Stimulated activated effector memory CD8-positive, alpha-beta T cell treated with anti-CD3 and anti-CD28 coated beads, Interleukin-12 subunit alpha, Interleukin-12 subunit beta, amount 100 ng/mL, for 72 hours (primary cell): ENCODE measurements around the gene USP10.

ENCODE experiments used
- ATAC-seq: fragments of 150-1000 bp; cut with Tn5 transposase; 2 replicates; pipeline ENCODE4 v1.10.0; 2021
- DNase-seq, 2 donors: peaks; one replicate each; pipeline ENCODE4 v3.0.0; 2021 to 2022; ENCODE audit warnings: low spot score in 2 of 2
- H3K27ac Mint-ChIP-seq: one replicate; pipeline ENCODE4 v1.8.0; 2022; ENCODE audit warnings: mild to moderate bottlenecking, mixed read lengths
- H3K36me3 Mint-ChIP-seq: one replicate; pipeline ENCODE4 v1.8.0; 2022; ENCODE audit warnings: mild to moderate bottlenecking, mixed read lengths
- H3K4me1 Mint-ChIP-seq: one replicate; pipeline ENCODE4 v1.8.0; 2022; ENCODE audit warnings: mixed read lengths
- H3K4me3 Mint-ChIP-seq: one replicate; pipeline ENCODE4 v1.8.0; 2022; ENCODE audit warnings: mild to moderate bottlenecking, mixed read lengths
- H3K9me3 Mint-ChIP-seq: one replicate; pipeline ENCODE4 v1.8.0; 2022; ENCODE audit warnings: mixed read lengths

Gene USP10

DNA sequence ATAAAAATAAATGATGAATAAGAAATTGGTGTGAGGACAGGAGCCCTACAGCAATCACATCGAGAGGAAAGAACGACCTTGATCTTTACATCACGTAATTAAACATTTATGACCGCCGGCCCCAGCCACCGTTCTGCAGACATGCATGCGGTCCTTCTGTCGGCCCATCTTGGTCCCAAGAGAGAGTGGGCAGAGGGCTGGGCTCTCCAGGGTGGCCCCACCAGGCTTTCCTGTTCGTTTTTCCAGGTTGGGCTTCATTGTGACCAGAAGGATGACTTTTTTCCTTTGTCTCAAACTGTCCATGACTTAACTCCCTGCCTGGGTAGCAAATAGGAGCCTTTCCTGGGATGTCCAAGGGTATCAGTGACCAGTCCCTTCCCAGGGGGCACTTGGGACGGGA lies 116.7 kb downstream of the USP10 start:
- Mint-ChIP-seq H3K4me3 (no peak overlapping the region), H3K27ac (no peak overlapping the region), H3K4me1 (peaks cover 17% of the 10 kb centered on the region), H3K9me3 (no peaks in the 10 kb centered on the region), H3K36me3 (no peaks in the 10 kb centered on the region)
- ATAC-seq (no peak), DNase-seq (no peak)

- ATAC-seq (no peak), DNase-seq (no peak)
- H3K36me3 Mint-ChIP-seq: no peaks in the 10 kb centered on the region
- H3K4me1 Mint-ChIP-seq: peaks cover 17% of the 10 kb centered on the region
- no peaks in the 10 kb centered on the region for H3K9me3 Mint-ChIP-seq
- no peak overlapping the region for H3K27ac Mint-ChIP-seq
- H3K4me3 Mint-ChIP-seq: no peak overlapping the region
Observed at GRCh38 chr16:84817206-84817605, 117.4 kb downstream of the USP10 start.

GRCh38 chr16:84817613-84818012 lies 117.8 kb downstream of the USP10 start:
- no peaks in the 10 kb centered on the region for H3K36me3 Mint-ChIP-seq
- no peak overlapping the region for H3K4me3 Mint-ChIP-seq
- H3K9me3 Mint-ChIP-seq: no peaks in the 10 kb centered on the region
- DNase-seq (no peak), ATAC-seq (no peak)
- no peak overlapping the region for H3K27ac Mint-ChIP-seq
- H3K4me1 Mint-ChIP-seq: peaks cover 17% of the 10 kb centered on the region

- H3K27ac Mint-ChIP-seq: no peak overlapping the region
- no peaks in the 10 kb centered on the region for H3K36me3 Mint-ChIP-seq
- H3K4me3 Mint-ChIP-seq: no peak overlapping the region
- no peaks in the 10 kb centered on the region for H3K9me3 Mint-ChIP-seq
- ATAC-seq (no peak), DNase-seq (no peak)
- peaks cover 13% of the 10 kb centered on the region for H3K4me1 Mint-ChIP-seq
Observed at GRCh38 chr16:84818133-84818532, 118.3 kb downstream of the USP10 start.

DNA sequence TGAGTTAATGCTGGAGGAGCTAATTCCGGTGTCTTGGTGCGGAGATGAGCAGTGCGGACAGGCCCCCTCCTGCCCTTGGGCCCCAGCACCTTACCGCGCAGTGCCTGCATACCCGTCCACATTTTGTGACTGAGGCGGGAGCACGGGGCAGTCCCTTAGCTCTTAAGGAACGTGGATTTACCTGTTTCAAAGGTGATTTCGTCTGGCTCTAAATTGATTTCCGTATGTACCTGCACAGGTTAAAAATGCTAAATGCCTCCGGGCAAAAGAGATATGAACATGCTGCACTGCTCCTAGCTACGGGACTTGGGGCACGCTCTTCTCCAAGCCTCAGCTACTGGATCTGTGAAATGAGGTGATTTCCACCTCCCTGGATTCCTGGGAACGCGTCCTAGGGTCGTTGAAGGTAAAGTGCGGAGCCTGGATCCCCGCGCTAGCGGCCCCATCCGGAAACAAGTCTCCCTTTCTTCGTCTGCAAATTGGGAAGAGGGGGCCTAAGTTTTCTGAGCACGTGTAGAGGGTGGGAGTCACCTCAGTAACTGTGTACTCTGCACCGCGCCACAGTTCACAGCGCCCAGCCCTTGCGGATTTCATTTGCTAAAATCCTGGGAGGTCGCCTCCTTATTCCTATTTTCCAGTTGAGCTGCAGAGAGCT lies 119.3 kb downstream of the USP10 start:
- Mint-ChIP-seq H3K36me3 (no peaks in the 10 kb centered on the region), H3K27ac (no peak overlapping the region), H3K4me3 (no peak overlapping the region), H3K4me1 (peaks cover 12% of the 10 kb centered on the region), H3K9me3 (no peaks in the 10 kb centered on the region)
- no peak for DNase-seq
- no peak for ATAC-seq

GRCh38 chr16:84819644-84820304 lies 120.0 kb downstream of the USP10 start, which contains the start of gene CRISPLD2:
Gene CRISPLD2, plus strand, starts transcription at chr16:84819985. Its CDS starts 18,511 bp downstream, at chr16:84838496.
- peak; percentile 89 for ATAC-seq
- H3K4me3 Mint-ChIP-seq: peak within 1 kb of the TSS; percentile 71
- no peak within 1 kb of the TSS for H3K27ac Mint-ChIP-seq
- no peaks in the 10 kb centered on the region for H3K9me3 Mint-ChIP-seq
- no peaks in the 10 kb centered on the region for H3K36me3 Mint-ChIP-seq
- peak; percentile 49 to 77 for DNase-seq
- H3K4me1 Mint-ChIP-seq: peaks cover 12% of the 10 kb centered on the region

GRCh38 chr16:84820305-84820684 lies 120.5 kb downstream of the USP10 start:
- Mint-ChIP-seq H3K36me3 (no peaks in the 10 kb centered on the region), H3K4me1 (peaks cover 12% of the 10 kb centered on the region), H3K4me3 (peak overlapping the region; percentile 71), H3K27ac (no peak overlapping the region), H3K9me3 (no peaks in the 10 kb centered on the region)
- DNase-seq (no peak), ATAC-seq (no peak)

DNA sequence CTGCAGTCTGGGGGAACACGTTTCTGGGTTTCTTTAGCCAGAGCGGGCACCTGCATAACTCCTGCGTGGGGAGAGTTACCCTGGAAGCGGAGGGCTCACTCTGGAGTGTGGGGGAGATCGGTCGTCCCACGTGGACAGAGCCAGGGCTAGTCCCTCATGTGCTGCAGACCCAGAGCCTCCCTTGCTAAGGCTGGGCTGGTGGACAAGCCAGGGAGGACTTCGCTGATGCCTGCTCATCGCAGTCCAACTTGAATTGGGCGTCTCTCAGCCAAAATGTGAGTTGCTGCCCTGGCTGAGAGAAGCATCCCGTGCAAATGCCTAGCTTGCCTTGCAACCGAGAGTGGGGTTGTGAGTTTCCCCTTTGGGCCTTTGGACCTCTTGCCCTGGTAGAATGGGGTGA lies 121.0 kb downstream of the USP10 start:
- H3K36me3 Mint-ChIP-seq: no peaks in the 10 kb centered on the region
- no peaks in the 10 kb centered on the region for H3K9me3 Mint-ChIP-seq
- no peak overlapping the region for H3K27ac Mint-ChIP-seq

GRCh38 chr16:84821179-84821578 lies 121.4 kb downstream of the USP10 start:
- Mint-ChIP-seq H3K27ac (no peak overlapping the region), H3K4me3 (no peak overlapping the region), H3K36me3 (no peaks in the 10 kb centered on the region), H3K4me1 (peaks cover 12% of the 10 kb centered on the region), H3K9me3 (no peaks in the 10 kb centered on the region)
- ATAC-seq (no peak), DNase-seq (no peak)

More for the DNA sequence above, 121.0 kb downstream of the USP10 start:
- Mint-ChIP-seq H3K4me3 (peak overlapping the region; percentile 71), H3K4me1 (peaks cover 12% of the 10 kb centered on the region)
- no peak for DNase-seq
- no peak for ATAC-seq

DNA sequence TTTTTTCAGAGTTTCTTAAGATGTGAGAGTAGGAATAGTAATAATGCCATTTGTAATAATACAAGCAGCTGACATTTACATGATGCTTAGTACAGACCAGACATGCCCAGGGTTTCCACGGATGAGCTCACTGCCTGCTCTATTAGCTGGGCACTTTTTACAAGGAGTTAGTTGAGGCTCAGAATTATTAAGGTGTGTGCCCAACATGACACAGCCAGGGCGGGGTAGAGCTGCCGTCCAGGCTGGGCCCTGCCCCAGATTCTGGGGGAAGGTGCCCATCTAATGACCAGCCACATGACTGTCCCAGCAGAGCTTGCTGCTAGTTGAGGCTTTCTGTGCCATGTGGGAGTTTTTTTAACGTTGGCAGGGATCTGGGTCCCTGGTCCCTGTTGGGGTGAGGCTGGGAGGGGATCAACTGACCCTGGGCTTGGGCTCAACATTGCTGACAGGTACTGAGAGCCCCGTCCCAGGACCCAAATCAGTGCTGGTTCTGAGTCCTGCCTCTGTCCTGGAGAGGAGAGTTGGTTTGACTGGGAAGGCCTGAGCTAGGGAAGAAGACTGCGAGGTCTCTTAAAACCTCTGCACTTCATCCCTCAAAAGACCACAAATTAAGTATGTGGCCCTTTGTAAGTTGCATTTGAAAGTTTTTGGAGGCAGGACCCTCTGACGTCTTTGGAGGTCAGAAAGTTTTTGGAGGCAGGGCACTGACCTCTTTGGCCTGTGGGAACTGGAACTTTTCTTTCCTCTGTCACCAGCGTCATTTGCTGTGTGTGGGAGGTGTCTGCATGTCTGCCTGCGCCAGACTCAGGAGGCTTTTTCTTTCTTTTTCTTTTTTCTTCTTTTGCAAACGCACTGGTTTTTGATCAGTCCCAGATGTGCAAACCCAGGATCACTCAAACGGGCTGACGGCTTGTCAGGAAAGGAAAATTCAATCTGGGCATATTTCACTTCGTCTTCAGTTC lies 122.2 kb downstream of the USP10 start:
- H3K27ac Mint-ChIP-seq: no peak overlapping the region
- no peaks in the 10 kb centered on the region for H3K36me3 Mint-ChIP-seq
- peaks cover 12% of the 10 kb centered on the region for H3K4me1 Mint-ChIP-seq
- no peak for ATAC-seq
- no peak overlapping the region for H3K4me3 Mint-ChIP-seq
- no peak for DNase-seq
- no peaks in the 10 kb centered on the region for H3K9me3 Mint-ChIP-seq

- no peak overlapping the region for H3K27ac Mint-ChIP-seq
- H3K4me3 Mint-ChIP-seq: no peak overlapping the region
- H3K36me3 Mint-ChIP-seq: no peaks in the 10 kb centered on the region
- H3K4me1 Mint-ChIP-seq: peaks cover 12% of the 10 kb centered on the region
- no peaks in the 10 kb centered on the region for H3K9me3 Mint-ChIP-seq
- DNase-seq (no peak), ATAC-seq (no peak)
Observed at GRCh38 chr16:84822990-84823389, 123.2 kb downstream of the USP10 start.

GRCh38 chr16:84823484-84823883 lies 123.7 kb downstream of the USP10 start:
- no peak for DNase-seq
- no peak overlapping the region for H3K27ac Mint-ChIP-seq
- peaks cover 12% of the 10 kb centered on the region for H3K4me1 Mint-ChIP-seq
- no peaks in the 10 kb centered on the region for H3K9me3 Mint-ChIP-seq
- H3K36me3 Mint-ChIP-seq: no peaks in the 10 kb centered on the region
- ATAC-seq: no peak
- H3K4me3 Mint-ChIP-seq: no peak overlapping the region

GRCh38 chr16:84823926-84824325 lies 124.1 kb downstream of the USP10 start:
- DNase-seq (no peak), ATAC-seq (no peak)
- Mint-ChIP-seq H3K4me3 (no peak overlapping the region), H3K9me3 (no peaks in the 10 kb centered on the region), H3K36me3 (no peaks in the 10 kb centered on the region), H3K4me1 (peaks cover 12% of the 10 kb centered on the region), H3K27ac (no peak overlapping the region)

DNA sequence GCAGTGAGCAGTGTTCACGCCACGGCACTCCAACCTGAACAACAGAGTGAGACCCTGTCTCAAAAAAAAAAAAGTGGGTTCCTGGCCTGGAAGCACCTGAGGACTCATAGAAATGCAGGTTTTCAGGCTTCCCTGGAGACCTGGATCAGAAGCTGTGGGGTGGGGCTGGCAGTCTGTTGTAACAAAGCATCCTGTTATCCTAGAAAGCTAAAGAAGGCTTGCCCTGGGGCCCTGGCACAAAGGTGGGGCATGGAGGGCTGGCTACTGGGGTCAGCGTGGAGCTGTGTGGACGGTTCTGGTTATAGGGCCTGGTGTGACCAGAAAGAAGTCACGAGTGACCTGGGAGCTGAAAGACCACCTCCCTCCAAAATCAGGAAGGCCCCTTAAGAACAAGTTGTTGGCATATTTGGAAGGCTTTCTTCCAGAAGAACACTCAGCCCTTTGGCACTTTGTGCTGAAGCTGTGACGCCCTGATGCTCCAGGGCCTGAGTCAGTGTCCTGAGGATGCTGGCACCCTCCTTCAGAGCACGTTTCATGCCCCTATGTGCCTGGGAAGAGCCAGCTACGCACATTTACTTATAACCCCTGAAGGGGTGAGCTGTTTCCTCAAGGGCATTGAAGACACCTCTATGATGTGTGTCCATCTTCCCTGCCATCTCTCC lies 126.2 kb downstream of the USP10 start:
- Mint-ChIP-seq H3K4me3 (no peak overlapping the region), H3K4me1 (no peaks in the 10 kb centered on the region), H3K36me3 (no peaks in the 10 kb centered on the region), H3K27ac (no peak overlapping the region), H3K9me3 (no peaks in the 10 kb centered on the region)
- ATAC-seq: no peak
- DNase-seq: no peak

DNA sequence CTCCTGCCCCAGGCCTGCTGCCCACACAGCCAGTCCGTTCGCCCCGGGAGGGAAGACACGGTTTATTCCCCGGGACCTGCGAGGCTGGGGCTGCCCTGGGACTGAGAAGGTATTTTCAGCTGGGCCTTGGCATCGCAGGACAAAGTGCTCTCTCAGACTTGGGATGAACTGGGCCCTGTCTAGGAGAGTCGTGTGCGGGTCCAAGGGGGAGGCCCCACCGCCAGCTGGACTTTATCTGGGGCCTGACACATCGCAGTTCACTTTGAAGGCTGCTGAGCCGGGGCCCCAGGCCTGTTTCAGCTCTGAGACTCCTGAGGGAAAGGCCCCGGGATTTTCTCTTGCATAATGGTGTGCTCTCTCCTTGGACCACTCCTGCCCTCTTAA lies 126.8 kb downstream of the USP10 start:
- H3K36me3 Mint-ChIP-seq: no peaks in the 10 kb centered on the region
- DNase-seq (no peak), ATAC-seq (no peak)
- H3K4me3 Mint-ChIP-seq: no peak overlapping the region
- no peaks in the 10 kb centered on the region for H3K4me1 Mint-ChIP-seq
- H3K9me3 Mint-ChIP-seq: no peaks in the 10 kb centered on the region
- no peak overlapping the region for H3K27ac Mint-ChIP-seq
